NCI-H82 treated with DMSO at 0.1 percent for 48 hours (cell line): ENCODE results near the gene ARPIN.
"Not testable (repeated sequence)": the region's sequence is repeated elsewhere in the genome, so short reads cannot be mapped to it uniquely, and the experiment has no call there.

Experiments
- DNase-seq: peaks from one replicate; lab custom pipeline; 2025; ENCODE audit not compliant: unreplicated experiment; lab: John Stamatoyannopoulos, UW

ARPIN gene

GRCh38 chr15:89878323-89878722 is 34.4 kb downstream of the ARPIN start:
- DNase-seq: no peak

DNA sequence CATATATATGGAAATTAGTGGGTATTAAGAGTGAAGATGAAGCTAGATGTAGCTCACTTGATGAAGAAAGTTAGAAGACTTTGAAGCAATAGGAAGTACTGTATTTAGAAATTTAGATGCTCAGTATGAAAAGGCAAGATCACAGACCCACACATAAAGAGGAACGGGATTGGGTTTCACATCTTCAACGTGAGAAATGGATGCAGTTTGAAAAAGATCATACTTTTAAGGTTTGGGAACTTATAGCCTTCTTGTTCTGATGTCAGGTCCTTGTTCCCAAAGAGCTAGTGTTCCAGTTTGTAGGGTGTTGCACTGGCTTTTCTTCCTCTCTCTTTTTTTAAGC is 35.7 kb downstream of the ARPIN start:
- DNase-seq: no peak

DNA sequence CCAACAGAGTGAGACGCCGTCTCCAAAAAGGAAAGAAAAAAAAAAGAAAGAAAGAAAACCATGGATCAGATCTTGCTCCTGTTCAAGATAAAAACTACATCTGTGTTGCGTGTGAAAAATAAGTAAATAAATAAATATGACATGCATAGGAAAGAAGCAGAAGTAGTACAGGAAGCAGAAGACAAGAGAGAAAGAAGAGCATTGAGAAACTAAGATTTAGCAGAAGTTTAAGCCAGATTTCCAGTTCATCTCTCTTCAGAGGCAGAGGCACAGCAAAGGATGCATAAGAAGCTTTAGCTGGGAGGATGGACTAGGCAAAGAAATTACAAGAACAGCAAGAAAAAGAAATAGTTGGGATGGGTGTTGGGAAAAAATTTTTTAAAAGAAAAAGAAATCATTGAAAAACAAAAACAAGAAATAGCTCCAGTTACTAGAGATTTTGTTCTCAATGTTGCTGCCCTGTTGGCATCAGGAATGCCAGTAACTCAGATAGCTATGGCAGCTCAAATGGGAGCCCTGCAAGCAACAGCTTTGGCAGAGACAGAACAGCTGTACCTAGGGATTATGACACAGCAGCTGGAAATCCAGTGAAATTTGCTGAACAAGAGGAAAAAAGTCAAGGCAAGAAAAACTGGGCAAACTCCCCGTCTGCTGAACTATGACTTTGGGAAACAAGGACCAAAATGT is 36.2 kb downstream of the ARPIN start:
- no peak for DNase-seq

GRCh38 chr15:89875741-89876140 is 37.0 kb downstream of the ARPIN start:
- DNase-seq: no peak

GRCh38 chr15:89874926-89875564 is 37.7 kb downstream of the ARPIN start:
- DNase-seq: peak; percentile 53

- no peak for DNase-seq
These were observed 42.0 kb downstream of the ARPIN start for GRCh38 chr15:89870688-89871288.

DNA sequence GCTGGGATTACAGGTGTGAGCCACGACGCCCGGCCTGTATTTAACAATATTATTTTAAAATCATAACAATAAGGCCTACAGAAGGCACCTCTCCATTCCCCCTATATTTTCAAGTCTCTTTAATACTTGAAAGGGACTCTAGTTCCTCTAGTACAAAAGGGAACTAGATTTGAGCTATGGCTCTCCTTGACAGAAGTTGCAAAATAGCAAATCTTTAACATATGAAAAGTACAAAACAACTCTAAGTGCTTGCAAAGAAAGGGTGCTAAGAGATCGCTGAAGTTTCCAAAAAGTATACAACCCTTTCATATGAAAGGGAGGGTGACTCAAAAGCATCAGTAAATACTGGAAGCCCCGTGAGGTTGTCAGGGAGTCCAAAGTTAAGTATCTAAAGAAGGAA is 42.7 kb downstream of the ARPIN start:
- no peak for DNase-seq

DNA sequence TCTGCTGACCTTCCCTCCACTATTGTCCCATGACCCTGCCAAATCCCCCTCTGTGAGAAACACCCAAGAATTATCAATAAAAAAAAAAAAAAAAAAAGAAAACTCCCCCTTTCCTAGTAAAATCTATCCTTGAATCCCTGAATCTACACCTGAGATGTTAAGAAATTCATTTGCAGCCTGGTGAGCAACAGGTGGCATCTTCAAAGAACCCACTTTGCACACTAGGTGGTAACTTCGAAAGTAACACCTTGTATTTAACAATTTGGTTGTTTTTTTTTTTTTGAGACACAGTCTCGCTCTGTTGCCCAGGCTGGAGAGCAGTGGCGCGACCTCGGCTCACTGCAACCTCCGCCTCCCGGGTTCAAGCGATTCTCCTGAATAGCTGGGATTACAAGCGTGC is 43.3 kb downstream of the ARPIN start:
- DNase-seq: not testable (repeated sequence)

- DNase-seq: no peak
These were observed 47.6 kb downstream of the ARPIN start for GRCh38 chr15:89864958-89865739.

- DNase-seq: no peak
These were observed 48.8 kb downstream of the ARPIN start for GRCh38 chr15:89863918-89864317.

DNA sequence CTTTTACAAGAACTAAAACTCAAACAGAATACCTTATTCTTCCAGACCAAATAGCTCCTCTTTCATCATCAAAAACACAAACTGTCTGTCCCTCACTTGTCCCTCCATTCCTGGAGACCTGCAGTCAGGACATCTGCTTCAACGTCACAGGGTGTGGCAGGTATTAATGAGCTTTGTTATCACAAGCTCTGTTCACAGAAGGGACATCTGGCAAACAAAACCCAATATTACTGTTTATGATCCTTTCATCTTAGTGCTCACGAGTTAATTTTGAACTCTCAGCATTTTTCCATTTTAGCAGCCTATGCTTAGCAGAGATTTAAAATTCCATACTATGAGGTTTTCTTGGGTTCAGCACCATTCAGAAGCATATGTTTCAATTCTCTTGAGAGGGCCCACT is 51.9 kb downstream of the ARPIN start:
- DNase-seq: no peak

- no peak for DNase-seq
These were observed 52.3 kb downstream of the ARPIN start for GRCh38 chr15:89860431-89860830.

DNA sequence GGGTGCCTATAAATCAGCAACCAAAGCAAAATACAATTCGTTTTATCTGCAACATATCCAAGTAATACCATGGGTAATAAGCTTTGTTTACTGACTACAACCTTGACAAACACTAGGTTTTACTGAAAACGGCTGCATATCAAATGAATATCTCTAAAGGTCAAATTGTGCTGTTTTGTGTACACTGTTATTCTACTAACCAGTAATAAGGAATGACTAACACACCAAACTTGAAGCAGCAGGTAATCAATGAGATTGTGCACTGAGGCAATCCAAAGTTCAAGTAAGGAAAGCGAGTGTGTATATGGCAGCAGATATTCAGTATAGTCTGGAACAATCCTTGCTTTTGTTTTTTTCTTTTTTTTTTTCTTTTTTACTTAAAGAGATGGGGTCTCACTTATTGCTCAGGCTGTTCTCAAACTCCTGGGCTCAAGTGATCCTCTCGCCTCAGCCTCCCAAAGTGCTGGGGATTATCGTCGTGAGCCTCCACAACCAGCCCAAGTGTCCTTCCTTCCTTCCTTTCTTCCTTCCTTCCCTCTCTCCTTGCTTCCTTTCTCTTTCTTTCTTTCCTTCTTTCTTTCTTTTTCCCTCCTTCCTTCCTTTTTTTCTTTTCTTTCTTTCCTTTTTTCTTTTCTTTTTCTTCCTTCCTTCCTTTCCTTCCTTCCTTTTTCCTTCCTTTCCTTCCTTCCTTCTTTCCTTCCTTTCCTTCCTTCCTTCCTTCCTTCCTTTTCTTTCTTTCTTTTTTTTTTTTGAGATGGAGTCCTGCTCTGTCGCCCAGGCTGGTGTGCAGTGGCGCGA is 53.9 kb downstream of the ARPIN start:
- DNase-seq: no peak

DNA sequence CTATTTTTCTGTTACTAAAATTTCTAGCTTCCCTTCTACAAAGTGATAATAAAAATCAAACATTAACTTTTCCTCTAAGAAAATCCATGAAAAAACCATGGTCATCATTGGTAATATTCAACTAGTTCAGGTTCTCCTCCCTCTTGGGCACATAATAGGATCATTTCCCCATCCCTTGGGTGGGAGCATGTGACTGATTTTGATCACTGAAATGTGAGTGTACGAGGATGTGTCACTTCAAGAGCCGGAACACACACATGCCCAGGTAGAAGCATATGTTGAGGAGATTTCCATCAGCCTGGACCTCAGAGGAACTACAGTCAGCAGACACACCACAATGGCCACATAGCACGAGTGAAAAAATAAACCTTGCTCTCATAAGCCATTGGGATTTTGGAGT is 55.1 kb downstream of the ARPIN start:
- no peak for DNase-seq

DNA sequence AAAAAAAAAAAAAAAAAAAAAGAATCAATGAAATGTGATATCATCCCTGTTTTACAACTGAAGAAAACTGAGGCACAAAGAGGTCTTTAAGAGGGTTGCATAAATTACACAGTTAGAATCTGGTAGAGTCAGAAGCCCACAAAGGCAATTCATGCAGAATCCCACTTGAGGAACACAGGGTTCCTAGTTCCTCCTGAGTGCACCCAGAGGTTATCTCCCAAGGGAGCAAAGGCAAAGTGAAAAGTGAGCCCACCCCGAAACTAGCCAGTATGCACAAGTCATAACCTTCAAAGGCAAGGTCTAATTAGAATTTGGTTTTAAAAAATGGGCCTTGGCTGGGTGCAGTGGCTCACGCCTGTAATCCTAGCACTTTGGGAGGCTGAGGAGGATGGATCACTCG is 56.8 kb downstream of the ARPIN start:
- no peak for DNase-seq

DNA sequence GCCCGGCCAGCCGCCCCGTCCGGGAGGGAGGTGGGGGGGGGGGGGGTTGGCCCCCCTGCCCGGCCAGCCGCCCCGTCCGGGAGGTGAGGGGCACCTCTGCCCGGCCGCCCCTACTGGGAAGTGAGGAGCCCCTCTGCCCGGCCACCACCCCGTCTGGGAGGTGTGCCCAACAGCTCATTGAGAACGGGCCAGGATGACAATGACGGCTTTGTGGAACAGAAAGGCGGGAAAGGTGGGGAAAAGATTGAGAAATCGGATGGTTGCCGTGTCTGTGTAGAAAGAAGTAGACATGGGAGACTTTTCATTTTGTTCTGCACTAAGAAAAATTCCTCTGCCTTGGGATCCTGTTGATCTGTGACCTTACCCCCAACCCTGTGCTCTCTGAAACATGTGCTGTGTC is 57.9 kb downstream of the ARPIN start:
- DNase-seq: not testable (repeated sequence)

DNA sequence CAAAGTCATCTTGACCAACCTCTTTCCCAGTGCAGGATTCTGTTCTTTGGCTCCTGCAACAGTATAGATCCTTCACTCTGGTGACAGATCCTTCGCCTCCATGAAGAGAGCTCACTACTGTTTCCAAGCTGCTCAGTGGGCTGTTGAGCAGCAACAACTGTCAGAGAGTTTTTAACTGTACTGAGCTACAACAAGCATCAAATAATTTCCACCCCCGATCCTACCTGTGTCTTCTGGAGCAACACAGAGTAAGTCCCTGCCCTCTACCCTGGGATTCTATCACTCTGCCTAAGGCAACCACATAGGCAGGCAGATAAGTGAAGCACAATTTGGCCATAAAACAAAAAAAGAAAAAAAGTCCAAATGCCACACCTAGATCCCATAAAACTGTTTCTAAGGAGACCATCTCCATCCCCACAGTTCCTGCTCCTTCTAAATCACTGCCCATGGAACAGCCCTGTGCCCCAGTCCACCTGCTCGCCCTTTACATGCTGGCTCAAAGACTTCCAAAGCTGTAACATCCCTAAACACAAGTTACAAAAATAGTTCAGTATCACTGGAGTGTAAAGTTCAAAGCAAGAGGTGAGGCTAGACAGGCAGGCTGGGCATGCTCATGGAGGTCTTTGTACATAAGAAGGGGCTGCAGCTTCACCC is 60.3 kb downstream of the ARPIN start:
- no peak for DNase-seq

- no peak for DNase-seq
These were observed 60.9 kb downstream of the ARPIN start for GRCh38 chr15:89851673-89852341.

DNA sequence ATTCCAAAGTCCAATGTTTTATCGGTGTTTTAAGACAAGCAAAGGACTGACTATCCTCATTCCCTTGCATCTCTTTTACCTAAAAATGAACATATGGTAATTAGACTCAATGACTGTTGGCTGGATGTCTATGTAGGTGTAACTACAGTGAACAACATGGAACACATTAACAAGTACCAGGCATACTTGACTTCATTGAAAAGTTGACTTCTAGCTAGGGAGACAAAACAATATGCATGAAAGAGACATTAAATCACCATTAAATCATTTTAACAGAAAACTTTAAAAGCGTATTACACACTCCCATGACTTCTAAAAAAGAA is 63.8 kb downstream of the ARPIN start:
- DNase-seq: no peak

DNA sequence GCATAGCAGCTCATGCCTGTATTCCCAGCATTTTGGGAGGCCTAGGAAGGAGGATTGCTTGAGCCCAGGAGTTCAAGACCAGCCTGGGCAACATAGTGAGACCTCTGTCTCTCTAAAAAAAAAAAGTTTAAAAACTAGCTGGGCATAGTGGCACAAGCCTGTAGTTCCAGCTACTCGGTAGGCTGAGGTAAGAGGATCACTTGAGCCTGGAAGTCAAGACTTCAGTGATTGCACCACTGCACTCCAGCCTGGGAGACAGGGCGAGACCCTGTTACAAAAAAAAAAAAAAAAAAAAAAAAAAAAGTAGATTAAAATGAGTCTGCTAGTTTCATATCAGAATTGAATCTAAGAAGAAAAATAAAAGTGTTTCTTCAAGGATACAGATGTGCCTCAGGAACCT is 65.7 kb downstream of the ARPIN start:
- DNase-seq: no peak
